Effector CD4-positive, alpha-beta T cell (primary cell): ENCODE measurements around the gene LSM12.
"Not testable (repeated sequence)": the region's sequence is repeated elsewhere in the genome, so short reads cannot be mapped to it uniquely, and the experiment has no call there.

Experiments
- DNase-seq: peaks from one replicate; pipeline ENCODE4 v3.0.0-alpha.2; 2020

LSM12 gene

DNA sequence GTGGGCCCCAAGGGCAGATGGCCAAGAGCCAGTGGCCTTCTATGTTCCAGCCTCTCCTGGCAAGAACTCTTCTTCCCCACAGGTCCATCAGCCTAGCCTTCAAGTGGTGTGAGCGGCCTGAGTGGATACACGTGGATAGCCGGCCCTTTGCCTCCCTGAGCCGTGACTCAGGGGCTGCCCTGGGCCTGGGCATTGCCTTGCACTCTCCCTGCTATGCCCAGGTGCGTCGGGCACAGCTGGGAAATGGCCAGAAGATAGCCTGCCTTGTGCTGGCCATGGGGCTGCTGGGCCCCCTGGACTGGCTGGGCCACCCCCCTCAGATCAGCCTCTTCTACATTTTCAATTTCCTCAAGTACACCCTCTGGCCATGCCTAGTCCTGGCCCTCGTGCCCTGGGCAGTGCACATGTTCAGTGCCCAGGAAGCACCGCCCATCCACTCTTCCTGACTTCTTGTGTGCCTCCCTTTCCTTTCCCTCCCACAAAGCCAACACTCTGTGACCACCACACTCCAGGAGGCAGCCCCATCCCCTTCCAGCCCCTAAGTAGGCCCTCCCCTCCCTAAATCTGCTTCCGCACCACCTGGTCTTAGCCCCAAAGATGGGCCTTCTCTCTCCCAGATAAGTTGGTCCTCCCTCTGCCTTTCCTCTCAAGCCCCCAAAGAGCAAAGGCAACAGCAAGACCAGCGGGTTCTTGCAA, 9.3 kb upstream of the LSM12 start:
- DNase-seq = no peak

GRCh38 chr17:44074911-44075285, 8.4 kb upstream of the LSM12 start:
- DNase-seq = no peak

- DNase-seq = no peak
Observed at GRCh38 chr17:44074231-44074910, 7.9 kb upstream of the LSM12 start.

GRCh38 chr17:44071772-44072171, 5.3 kb upstream of the LSM12 start:
- DNase-seq = no peak

- DNase-seq = no peak
Observed at GRCh38 chr17:44071198-44071520, 4.7 kb upstream of the LSM12 start.

DNA sequence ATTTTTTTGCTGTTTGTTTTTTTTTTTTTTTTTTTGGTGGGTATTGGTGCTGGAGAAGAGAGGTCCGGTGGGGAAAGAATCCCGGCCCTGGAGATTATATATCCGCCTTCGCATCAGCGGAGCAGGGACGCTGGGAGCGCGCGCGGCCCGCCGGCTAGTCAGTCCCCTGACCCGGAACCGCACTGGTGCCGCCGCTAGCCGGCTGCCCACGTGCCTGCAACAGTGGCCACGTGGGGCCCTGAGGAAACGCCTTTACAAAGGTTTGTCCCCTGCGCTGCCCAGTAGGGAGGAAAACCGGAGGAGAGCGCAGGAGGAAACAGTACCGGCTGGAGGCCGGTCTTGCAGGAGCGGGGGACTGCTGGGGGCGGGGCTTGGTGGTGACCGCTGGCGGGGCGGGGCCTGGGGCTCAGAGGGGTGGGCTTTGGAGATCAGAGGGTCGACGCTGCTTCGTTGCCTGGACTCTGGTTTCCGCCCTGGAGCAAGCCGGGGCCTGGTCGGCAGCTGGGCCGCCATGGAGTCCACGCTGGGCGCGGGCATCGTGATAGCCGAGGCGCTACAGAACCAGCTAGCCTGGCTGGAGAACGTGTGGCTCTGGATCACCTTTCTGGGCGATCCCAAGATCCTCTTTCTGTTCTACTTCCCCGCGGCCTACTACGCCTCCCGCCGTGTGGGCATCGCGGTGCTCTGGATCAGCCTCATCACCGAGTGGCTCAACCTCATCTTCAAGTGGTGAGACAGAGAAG, 4.2 kb upstream of the LSM12 start, which contains the start of gene G6PC3:
G6PC3 (plus strand) TSS at position 281 of the 743 bp plus-strand sequence; CDS start at position 512, 231 bp downstream.
- peak; percentile 56 for DNase-seq

DNA sequence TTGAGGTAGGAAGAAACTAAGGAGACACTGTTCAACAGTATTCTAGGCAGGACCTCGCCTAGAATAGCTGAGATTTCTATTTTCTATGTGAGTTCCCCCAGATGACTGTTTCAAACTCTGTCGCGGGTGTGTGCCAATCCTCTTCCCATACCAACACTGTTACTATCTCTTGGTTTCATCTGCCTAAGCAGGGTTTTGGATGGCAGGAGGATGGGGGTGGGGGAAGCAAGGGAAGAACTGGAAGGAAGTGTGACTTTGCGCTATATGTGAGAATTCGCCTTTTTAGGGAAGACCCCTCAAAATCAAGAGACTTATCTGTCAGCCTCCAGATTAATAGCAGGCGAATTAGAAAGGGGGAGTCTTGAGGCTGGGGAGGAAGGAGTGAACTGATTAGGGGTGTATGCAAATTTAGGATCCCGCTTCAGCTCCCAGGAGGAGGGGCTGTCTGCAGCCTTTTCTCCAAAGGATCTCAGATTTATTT, 3.5 kb upstream of the LSM12 start:
- DNase-seq = no peak

GRCh38 chr17:44067545-44067940, 1.1 kb upstream of the LSM12 start:
- DNase-seq = no peak

DNA sequence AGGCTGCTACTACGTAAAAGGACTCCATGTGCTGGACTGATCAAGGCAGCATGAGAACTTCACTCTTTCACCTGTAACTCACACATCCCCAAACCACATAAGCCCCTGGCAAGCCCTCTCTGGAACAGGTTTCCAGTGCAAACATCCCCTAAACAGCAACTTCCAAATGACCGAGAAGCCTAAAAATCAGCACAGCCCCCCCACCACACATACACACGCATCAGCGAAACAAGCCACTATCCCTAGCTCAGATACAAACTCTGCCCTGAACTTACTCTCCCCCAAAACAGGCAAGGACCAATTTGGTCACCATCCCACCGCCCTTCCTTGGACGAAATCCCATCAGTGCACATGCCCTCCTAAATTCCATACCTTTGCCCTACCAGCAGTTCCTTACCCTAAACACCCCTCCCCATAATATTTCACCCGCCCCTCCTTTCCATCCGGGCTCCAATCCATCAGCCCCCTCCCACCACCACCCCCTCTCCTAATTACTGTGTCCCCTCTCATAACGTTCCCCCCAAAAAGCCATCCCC, 735 bp downstream of the LSM12 start:
- no peak for DNase-seq

DNA sequence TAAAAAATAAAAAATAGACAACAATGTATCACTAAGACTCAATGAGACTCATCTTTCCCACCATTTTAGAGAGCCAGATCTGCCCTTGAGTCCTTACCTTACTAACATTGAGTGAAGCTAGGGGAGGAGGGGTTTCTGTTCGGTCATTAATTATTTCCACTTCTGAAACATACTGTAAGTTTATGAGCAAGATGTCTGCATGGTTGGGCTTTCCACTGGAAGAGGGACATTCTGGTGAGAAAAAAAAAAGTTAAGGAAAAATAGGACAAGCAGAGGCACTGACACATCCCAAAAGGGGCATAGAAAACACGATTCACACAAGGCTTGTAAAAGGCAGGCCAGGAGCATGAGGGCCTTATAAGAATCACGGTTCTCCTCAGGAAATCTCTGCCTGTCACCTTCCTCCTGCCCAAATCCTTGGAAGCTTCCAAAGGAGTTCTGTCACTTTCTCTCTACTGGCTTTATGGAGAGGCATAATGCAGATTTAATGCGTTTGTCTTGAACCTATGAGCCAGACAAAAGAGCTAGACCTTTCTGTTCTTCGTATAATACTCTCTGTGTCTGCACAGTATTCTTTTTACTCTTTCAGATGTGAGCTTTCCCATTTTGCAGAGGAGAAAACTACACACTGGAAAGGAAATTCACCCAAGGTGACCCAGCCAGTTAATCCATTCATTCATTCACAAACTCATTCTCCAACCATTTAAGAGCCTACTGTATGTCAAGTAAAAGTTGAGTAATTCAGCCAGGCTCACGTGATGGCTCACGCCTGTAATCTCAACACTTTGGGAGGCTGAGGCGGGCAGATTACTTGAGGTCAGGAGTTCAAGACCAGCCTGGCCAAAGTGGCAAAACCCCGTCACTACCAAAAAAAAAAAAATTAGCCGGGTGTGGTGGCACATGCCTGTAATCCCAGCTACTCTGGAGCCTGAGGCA, 2.5 kb downstream of the LSM12 start:
- DNase-seq = no peak

- no peak for DNase-seq
Observed at GRCh38 chr17:44062871-44063270, 3.6 kb downstream of the LSM12 start.

DNA sequence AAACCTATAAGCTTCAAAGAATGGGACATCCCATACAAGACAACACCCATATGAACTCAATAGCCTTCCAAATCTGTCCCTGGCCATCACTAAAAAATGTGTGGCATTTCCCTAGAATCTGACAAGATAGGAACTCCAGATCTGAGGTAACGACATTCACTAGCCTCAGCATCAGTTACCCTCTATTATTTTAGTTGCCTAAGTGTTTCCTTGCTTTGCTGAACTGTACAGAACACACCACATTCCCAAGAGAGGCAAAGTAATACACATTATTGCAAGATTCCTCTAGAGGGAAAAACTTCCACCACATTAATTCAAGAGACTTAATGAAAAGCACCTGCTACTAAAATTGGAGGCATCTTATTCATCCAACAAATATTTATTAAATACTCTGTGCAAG, 5.0 kb downstream of the LSM12 start:
- no peak for DNase-seq

DNA sequence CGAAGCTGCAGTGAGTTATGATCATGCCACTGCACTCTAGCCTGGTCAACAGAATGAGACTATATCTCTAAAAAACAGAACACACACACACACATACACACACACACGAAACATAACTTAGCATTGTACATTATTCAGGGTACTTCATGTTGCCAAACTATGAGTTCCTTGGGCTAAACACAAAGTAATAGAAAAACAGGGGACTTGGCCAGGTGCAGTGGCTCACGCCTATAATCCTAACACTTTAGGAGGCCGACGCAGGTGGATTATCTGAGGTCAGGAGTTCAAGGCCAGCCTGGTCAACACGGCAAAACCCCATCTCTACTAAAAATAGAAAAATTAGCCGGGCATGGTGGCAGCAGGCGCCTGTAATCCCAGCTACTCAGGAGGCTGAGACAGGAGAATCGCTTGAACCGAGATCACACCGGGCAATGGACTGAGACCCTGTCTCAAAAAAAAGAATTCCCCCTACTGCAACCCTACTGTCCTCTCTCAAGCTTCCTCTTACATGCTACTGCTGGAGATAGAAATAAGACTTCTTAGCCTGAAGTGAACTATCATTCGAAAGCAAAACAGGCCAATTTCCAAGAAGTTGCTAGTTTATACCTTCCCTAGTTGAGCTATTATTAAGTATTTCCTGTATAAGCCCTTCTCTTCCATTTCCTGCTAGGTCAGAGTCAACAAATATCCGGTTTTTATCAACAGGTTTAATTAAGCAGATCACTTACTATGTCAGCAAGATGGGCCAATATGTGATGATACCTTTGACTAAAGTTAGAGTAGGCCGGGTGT, 7.2 kb downstream of the LSM12 start:
- no peak for DNase-seq

GRCh38 chr17:44053125-44053872, 13.2 kb downstream of the LSM12 start:
- no peak for DNase-seq

DNA sequence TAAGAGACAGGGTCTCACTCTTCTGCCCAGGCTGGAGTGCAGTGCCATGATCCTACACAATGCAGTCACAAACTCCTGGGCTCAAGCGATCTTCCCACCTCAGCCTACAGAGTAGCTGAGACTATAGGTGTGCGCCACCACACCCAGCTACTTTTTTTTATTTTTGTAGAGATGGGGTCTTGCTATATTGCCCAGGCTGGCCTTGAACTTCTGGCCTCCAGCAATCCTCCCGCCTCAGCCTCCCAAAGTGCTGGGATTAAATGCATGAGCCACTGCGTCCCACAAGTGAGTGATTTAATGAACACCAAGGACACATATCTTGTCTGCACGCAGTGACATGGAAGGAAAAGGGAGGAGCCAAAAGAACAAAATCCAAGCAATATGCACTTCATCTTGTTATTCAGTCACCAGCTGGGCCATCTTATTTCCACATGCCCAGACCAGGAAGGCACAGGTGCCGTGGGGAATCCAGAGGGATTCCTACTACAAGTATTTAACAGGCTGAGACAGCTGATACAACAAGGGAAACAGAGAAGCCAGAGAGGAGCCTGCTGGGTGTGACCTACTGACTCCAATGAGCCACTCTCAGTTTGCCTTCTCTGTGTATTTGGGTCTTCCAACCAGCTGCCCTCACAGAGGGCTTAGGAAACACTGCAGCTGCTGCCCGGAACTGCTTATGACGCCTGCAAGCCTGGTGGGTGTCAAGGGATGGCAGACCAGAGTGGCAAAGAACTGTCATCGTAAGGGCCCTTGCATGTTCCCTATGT, 17.0 kb downstream of the LSM12 start:
- DNase-seq = no peak

- not testable (repeated sequence) for DNase-seq
Observed at GRCh38 chr17:44046893-44047292, 19.6 kb downstream of the LSM12 start.

GRCh38 chr17:44045486-44045885, 21.0 kb downstream of the LSM12 start:
- no peak for DNase-seq

GRCh38 chr17:44044071-44044470, 22.4 kb downstream of the LSM12 start:
- DNase-seq = no peak

- no peak for DNase-seq
Observed at GRCh38 chr17:44043272-44043696, 23.2 kb downstream of the LSM12 start.
